HG03175 (cell line): ENCODE results near the gene RAPGEF1.

ENCODE experiments used
- ATAC-seq: cut with Tn5 transposase; IDR thresholded peaks from one replicate; pipeline ENCODE4 v1.9.1; 2021; ENCODE audit warnings: mild to moderate bottlenecking, moderate library complexity; ENCODE audit not compliant: unreplicated experiment

RAPGEF1 gene

GRCh38 chr9:131610231-131610761, 129.6 kb downstream of the RAPGEF1 start:
- ATAC-seq = no peak

GRCh38 chr9:131609099-131609830, 130.6 kb downstream of the RAPGEF1 start:
- no peak for ATAC-seq

DNA sequence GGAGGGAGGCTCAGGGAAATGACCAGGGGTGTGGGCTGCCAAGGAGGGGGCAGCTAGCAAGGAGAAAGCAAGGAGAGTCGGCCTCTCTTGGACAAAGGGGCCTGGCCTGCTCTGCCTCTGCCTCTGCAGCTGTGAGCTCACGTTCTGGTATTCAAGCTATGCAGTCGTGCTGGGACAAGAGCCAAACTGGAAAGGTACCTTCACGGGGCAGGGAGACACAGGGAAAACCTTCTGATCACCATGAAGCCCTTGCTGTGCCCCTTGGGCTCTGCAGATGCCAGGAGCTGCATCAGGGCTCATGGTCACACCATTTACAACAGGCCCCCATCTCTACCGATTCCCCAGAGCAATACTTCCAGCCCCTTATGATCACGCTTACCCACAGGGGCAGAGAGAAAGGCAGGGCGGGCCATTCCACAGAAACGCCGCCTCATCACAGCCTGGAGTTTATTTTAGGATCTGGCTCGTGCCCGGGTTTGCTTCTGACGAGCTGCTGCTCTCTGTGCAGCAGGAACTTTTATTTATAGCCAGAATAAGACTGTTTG, 131.3 kb downstream of the RAPGEF1 start:
- no peak for ATAC-seq

DNA sequence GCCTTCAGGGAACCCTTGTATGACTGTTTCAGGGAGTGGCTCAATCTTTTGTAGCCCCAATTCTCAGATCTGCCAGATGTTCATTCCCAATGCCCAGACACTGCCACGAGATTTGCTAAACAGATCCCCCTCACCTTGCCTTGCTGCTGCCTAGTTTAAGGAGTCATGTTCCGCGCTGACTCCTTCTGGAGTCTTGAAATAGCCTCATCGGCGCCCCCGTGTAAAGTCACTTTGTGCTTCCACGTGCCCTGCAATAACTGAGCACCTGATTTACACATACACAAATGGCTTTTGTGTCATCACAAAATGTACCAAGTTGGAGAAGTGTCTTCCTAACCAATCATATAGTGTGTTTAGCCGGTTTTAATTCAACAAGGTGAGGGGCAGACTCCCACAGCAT, 132.3 kb downstream of the RAPGEF1 start:
- ATAC-seq = no peak

- no peak for ATAC-seq
Measured at GRCh38 chr9:131606896-131607567, 132.8 kb downstream of the RAPGEF1 start.

DNA sequence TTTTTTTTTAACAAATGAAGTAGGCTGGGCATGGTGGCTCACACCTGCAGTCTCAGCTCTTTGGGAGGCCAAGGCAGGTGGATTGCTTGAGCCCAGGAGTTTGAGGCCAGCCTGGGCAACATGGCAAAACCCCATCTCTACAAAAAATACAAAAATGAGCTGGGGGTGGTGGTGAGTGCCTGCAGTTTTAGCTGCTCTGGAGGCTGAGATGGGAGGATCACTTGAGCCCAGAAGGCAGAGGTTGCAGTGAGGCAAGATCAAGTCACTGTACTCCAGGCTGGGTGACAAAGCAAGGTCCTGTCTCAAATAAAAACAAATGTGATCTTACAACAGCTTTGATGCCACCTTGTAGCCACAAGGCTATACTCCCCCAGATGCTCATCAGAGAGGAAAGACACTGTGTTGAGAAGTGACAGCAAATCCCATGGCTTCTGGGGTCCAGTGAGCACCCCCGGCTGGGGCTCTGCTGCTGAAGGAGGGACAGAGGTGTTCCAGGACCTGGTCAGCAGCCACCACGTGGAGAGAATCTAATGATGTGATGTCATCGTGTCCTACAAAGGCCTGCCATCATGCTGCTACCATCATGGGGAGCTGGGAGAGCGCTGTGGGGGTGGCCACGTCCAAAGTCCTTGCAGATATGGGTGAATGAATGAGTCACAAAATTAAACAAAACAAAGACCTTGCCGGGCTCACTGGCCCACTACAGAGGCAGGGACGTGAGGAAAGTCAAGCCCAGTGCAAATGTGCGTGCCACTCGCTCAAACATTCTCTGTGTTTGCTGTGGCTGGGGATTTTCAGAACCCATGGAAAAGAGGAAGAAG, 133.9 kb downstream of the RAPGEF1 start:
- ATAC-seq = no peak

GRCh38 chr9:131603711-131604439, 136.0 kb downstream of the RAPGEF1 start:
- no peak for ATAC-seq

DNA sequence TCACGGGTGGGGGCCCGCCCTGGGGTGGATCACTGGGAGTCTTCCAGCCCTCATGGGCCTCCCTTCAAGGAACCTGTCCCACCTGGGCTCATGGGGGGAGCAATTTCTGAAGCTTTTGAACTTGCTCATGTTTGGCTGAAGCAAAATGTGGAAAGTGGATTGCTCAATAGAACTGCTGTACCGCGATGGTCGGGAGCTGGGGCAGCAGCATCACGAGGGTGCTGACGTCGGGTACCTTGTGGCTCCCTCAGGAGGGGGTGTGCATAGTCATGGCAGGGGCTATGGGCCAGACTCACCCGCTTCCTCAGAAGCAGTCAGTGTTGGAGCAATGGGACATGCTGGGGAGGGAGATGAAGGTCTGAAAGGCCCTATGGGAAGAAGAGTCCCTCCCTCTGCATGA, 136.7 kb downstream of the RAPGEF1 start:
- ATAC-seq = no peak

DNA sequence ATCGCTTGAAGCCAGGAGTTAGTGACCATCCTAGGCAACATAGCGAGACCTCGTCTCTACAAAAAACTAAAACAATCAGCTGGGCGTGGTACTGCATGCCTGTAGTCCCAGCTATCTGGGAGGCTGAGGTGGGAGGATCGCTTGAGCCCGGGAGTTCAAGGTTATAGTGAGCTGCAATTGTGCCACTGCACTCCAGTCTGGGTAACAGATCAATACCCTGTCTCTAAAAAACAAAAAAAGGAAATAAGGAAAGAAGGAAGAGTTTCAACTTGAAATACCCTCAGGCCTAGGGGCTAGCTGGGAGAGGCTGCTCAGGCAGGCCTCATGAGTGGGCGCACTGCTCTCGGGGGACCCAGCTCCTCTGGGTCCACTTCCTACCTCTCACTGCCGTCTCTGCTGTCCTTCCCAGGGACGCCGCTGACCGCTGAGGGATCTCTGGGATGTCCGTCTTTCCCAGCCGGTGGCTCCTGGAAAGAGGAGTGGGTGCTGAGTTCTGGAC, 138.1 kb downstream of the RAPGEF1 start:
- ATAC-seq = no peak

GRCh38 chr9:131598121-131598520, 141.8 kb downstream of the RAPGEF1 start:
- ATAC-seq = no peak

- no peak for ATAC-seq
Measured at GRCh38 chr9:131597246-131597645, 142.6 kb downstream of the RAPGEF1 start.

DNA sequence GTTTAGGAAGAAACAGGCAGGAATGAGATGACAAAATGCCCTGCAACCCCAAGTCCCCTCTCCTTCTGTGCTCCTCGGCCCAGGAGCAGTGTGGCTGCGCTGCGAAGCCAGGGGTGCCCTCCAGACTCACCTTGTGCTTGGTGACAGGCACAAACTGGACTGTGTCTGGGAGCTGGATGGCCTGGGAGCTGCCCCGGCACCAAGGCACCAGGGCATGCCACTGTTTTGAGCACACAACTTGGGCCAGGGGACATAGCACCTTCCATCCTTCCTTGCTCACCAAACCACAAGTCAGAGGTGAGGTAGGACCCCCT, 143.5 kb downstream of the RAPGEF1 start:
- no peak for ATAC-seq

- no peak for ATAC-seq
Measured at GRCh38 chr9:131595696-131596429, 144.0 kb downstream of the RAPGEF1 start.

DNA sequence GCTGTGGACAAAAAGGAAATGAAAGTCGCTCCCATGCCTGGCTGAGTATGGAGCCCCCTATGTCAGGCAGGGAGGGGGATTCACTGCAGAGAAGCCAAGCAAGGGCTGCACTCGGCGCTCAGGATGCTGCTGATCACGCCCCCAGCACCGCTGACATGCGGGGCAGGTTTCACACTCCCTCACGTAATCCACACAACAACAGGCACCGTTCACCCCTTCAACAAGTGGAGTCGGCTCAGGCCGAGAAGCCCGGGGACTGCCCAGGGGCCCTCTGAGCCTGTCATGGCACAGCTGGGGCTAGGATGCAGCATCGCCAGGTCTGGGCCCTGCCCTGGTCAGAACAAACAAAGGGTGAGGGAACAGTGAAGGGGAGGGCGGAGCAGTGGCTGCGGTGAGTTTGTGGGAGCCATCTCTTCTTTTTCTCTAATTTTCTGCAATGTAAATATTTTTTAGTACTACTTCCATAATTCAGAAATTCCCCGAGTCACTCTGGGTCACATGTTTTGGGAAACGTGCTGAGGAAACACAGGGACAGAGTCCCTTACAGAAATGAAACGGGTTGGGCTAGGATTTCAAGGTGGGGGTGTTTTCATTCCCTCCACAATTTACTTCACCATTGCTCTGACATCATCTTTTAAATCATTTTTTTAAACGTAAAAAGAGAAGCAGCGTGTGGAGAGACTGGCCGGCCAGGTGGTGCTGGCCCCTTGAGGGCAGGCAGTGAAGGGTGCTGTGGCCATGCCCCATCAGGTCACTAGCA, 144.8 kb downstream of the RAPGEF1 start:
- ATAC-seq = no peak

GRCh38 chr9:131593936-131594665, 145.8 kb downstream of the RAPGEF1 start:
- no peak for ATAC-seq

DNA sequence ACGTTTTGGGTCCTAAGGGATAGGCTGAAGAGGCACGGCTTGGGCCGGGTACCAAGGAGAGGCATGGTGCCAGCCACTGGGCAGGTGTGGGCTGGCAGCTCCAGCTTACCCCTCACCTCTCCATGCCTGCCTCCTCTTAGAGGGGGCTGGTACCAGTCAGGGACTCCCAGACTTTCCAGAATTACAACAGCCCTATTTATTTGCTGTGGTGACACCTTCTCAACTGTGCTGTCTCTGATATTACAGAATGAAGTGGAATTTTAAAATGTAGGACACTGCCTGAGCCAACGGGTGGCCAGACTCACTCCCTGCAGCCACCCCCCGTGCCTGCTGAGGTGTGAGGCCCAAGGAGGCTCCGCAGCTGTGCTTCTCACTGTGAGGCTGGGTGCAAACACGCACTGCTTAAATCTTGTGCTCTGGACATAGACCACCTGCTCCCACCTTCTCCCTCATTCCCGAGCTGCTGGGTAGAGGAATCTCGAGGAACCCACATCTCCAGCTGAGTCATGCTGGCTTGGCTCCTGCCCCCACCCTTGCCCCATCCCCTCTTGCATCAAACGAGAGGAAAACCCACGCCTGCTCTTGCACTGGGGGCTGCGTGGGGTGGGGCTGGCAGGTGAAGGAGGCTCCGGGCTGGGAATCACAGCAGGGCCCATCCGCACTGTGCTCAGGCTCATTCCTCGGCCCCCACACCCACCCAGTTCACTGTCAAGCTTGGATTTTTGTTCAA, 146.6 kb downstream of the RAPGEF1 start:
- ATAC-seq = no peak

- ATAC-seq = no peak
Measured at GRCh38 chr9:131591845-131592208, 148.0 kb downstream of the RAPGEF1 start.
